ENCODE measurements around the gene PROSER2.

GRCh38 chr10:11827414-11827813 lies 4.3 kb downstream of the PROSER2 start:
- TF ChIP-seq CTCF (IDR thresholded peaks at IDR 0.05 in 8 of 11, conservative IDR thresholded peaks at IDR 0.05 in 3 of 11) (no peak), POLR2AphosphoS5 (IDR thresholded peaks at IDR 0.05) (no peak), POLR2A (IDR thresholded peaks at IDR 0.05) (no peak)

Measured in spleen (tissue), 7 donors.